Occipital lobe (tissue), 2 donors: Measurements from ENCODE around the gene SRPK1. TPM values are rescaled to one million over a fixed set of nuclear protein-coding genes. Genes with fewer than 3 reads are reported as not detected.
"Not testable (repeated sequence)": the region's sequence is repeated elsewhere in the genome, so short reads cannot be mapped to it uniquely, and the experiment has no call there.

Source experiments
- DNase-seq: peaks from one replicate; lab custom pipeline; 2025; lab: John Stamatoyannopoulos, UW
- total RNA-seq: library from RNA; depleted of rRNA; stranded (reverse); fragments of >200 nt; gene quantifications from one replicate; pipeline ENCODE4 v1.2.3, GENCODE V29; 2014

Gene SRPK1
- total RNA-seq, 1 donor from 2014 or later: 138 TPM

GRCh38 chr6:35931120-35931561 is 10.2 kb upstream of the SRPK1 start:
- DNase-seq: no peak

- DNase-seq: no peak
Measured at GRCh38 chr6:35929601-35930000, 8.7 kb upstream of the SRPK1 start.

GRCh38 chr6:35926509-35927215 is 5.8 kb upstream of the SRPK1 start:
- DNase-seq: no peak

GRCh38 chr6:35925961-35926360 is 5.1 kb upstream of the SRPK1 start:
- no peak for DNase-seq

- no peak for DNase-seq
Measured at GRCh38 chr6:35924146-35924545, 3.2 kb upstream of the SRPK1 start.

- DNase-seq: no peak
Measured at GRCh38 chr6:35922139-35922554, 1.2 kb upstream of the SRPK1 start.

GRCh38 chr6:35919827-35920751 is 809 bp downstream of the SRPK1 start:
- no peak for DNase-seq

- no peak for DNase-seq
Measured at GRCh38 chr6:35919085-35919826, 1.6 kb downstream of the SRPK1 start.

- DNase-seq: not testable (repeated sequence)
Measured at GRCh38 chr6:35916893-35917292, 4.0 kb downstream of the SRPK1 start.

- DNase-seq: no peak
Measured at GRCh38 chr6:35916056-35916455, 4.8 kb downstream of the SRPK1 start.

GRCh38 chr6:35914536-35914935 is 6.4 kb downstream of the SRPK1 start:
- DNase-seq: no peak

GRCh38 chr6:35911871-35912653 is 8.8 kb downstream of the SRPK1 start:
- DNase-seq: no peak

- DNase-seq: not testable (repeated sequence)
Measured at GRCh38 chr6:35909571-35909970, 11.3 kb downstream of the SRPK1 start.

- not testable (repeated sequence) for DNase-seq
Measured at GRCh38 chr6:35908753-35909401, 12.0 kb downstream of the SRPK1 start.

- no peak for DNase-seq
Measured at GRCh38 chr6:35907750-35908149, 13.1 kb downstream of the SRPK1 start.

- DNase-seq: no peak
Measured at GRCh38 chr6:35906499-35906846, 14.4 kb downstream of the SRPK1 start.

GRCh38 chr6:35905841-35906498 is 14.9 kb downstream of the SRPK1 start:
- no peak for DNase-seq

- no peak for DNase-seq
Measured at GRCh38 chr6:35905141-35905785, 15.6 kb downstream of the SRPK1 start.

GRCh38 chr6:35903679-35904078 is 17.2 kb downstream of the SRPK1 start:
- DNase-seq: no peak

- no peak for DNase-seq
Measured at GRCh38 chr6:35900448-35900847, 20.4 kb downstream of the SRPK1 start.
